Hepatocyte (in vitro differentiated cells): ENCODE data around the gene ALPK3. TPM values are rescaled to one million over a fixed set of nuclear protein-coding genes. Genes with fewer than 3 reads are reported as not detected.

Source experiments
- DNase-seq: peaks from one replicate; pipeline ENCODE4 v3.0.0-alpha.2; 2016; ENCODE audit warnings: low spot score
- H2AFZ ChIP-seq: fragments of 200-600 bp; sonication (generic); 2 replicates; pipeline ENCODE4 v1.6.0; 2016; ENCODE audit warnings: antibody characterized with exemption, mild to moderate bottlenecking
- H3K27ac ChIP-seq: fragments of 200-600 bp; sonication (generic); 2 replicates; pipeline ENCODE4 v1.5.1; 2016; ENCODE audit warnings: mild to moderate bottlenecking
- H3K27me3 ChIP-seq: fragments of 200-600 bp; sonication (generic); 2 replicates; pipeline ENCODE4 v1.6.1; 2016
- H3K36me3 ChIP-seq: fragments of 200-600 bp; sonication (generic); replicated peaks from 2 replicates; pipeline ENCODE4 v1.5.1; 2016; ENCODE audit warnings: low read depth; ENCODE audit not compliant: insufficient read depth
- H3K4me1 ChIP-seq: fragments of 200-600 bp; sonication (generic); 2 replicates; pipeline ENCODE4 v1.5.1; 2016; ENCODE audit warnings: mild to moderate bottlenecking, moderate library complexity; ENCODE audit not compliant: insufficient read depth
- H3K4me2 ChIP-seq: fragments of 200-600 bp; sonication (generic); 2 replicates; pipeline ENCODE4 v1.6.0; 2016
- H3K4me3 ChIP-seq: fragments of 200-600 bp; sonication (generic); 2 replicates; pipeline ENCODE4 v1.5.1; 2016; ENCODE audit warnings: mild to moderate bottlenecking
- H3K79me2 ChIP-seq: fragments of 200-600 bp; sonication (generic); 2 replicates; pipeline ENCODE4 v1.6.0; 2017; ENCODE audit warnings: mild to moderate bottlenecking
- H3K9me2 ChIP-seq: fragments of 200-600 bp; sonication (generic); replicated peaks from 2 replicates; pipeline ENCODE4 v1.6.0; 2017; ENCODE audit warnings: mild to moderate bottlenecking; ENCODE audit not compliant: insufficient read depth
- H3K9me3 ChIP-seq: fragments of 200-600 bp; sonication (generic); 2 replicates; pipeline ENCODE4 v1.5.1; 2016; ENCODE audit warnings: low read depth, mild to moderate bottlenecking
- H4K20me1 ChIP-seq: fragments of 200-600 bp; sonication (generic); 2 replicates; pipeline ENCODE4 v1.6.0; 2016; ENCODE audit warnings: mild to moderate bottlenecking; ENCODE audit not compliant: insufficient read depth, poor library complexity, severe bottlenecking
- CTCF ChIP-seq: fragments of 200-600 bp; sonication (generic); IDR thresholded peaks from 2 replicates; pipeline ENCODE4 v1.5.1; 2016; ENCODE audit warnings: antibody characterized with exemption, mild to moderate bottlenecking; ENCODE audit not compliant: poor library complexity
- EZH2 ChIP-seq: fragments of 200-600 bp; sonication (generic); IDR thresholded peaks from 2 replicates; pipeline ENCODE4 v1.6.1; 2016; ENCODE audit warnings: antibody characterized with exemption, mild to moderate bottlenecking, borderline replicate concordance
- EZH2phosphoT487 ChIP-seq: fragments of 200-600 bp; sonication (generic); IDR thresholded peaks from one replicate; pipeline ENCODE4 v1.6.1; 2018; ENCODE audit warnings: antibody characterized with exemption, mild to moderate bottlenecking, low read depth, moderate library complexity; ENCODE audit not compliant: unreplicated experiment, severe bottlenecking
- WGBS: methylation state at CpG from one replicate; pipeline ENCODE4 v1.1.6; 2016; ENCODE audit warnings: low lambda C conversion rate; ENCODE audit errors: missing lambda C conversion rate; 5-methylcytosine and 5-hydroxymethylcytosine counted together
- polyA plus RNA-seq: library from polyadenylated mRNA; unstranded; fragments of >200 nt; fragmentation: Nextera tagmentation; extraction: Ambion mirVana; gene quantifications from 2 replicates; pipeline ENCODE4 v1.2.1, GENCODE V29; 2016
- total RNA-seq: library from RNA; depleted of rRNA; stranded (reverse); fragments of >200 nt; gene quantifications from 2 replicates; pipeline ENCODE4 v1.2.3, GENCODE V29; 2014

ALPK3 gene
- total and polyA plus RNA-seq, 2 experiments from 2014 or later: 7.1 to 25.3 TPM

- H3K4me1 ChIP-seq: peaks cover 8% of the 10 kb centered on the region
- no peak overlapping the region for H3K4me3 ChIP-seq
- H3K27me3 ChIP-seq: no peaks in the 10 kb centered on the region
- no peaks in the 10 kb centered on the region for H3K79me2 ChIP-seq
- WGBS: 83% methylated on average over 17 of the region's 17 CpGs
- no peak overlapping the region for H3K4me2 ChIP-seq
- no peaks in the 10 kb centered on the region for H3K9me2 ChIP-seq
- no peaks in the 10 kb centered on the region for H3K36me3 ChIP-seq
- TF ChIP-seq EZH2phosphoT487: no peak
- TF ChIP-seq EZH2: no peak
- no peak for TF ChIP-seq CTCF
- H4K20me1 ChIP-seq: no peaks in the 10 kb centered on the region
- no peaks in the 10 kb centered on the region for H3K9me3 ChIP-seq
- H3K27ac ChIP-seq: no peak overlapping the region
- H2AFZ ChIP-seq: no peak overlapping the region
- DNase-seq: no peak
Observed at GRCh38 chr15:84888639-84889038, 71.5 kb downstream of the ALPK3 start.

- no peaks in the 10 kb centered on the region for H3K9me3 ChIP-seq
- H3K27ac ChIP-seq: no peak overlapping the region
- H2AFZ ChIP-seq: no peak overlapping the region
- no peaks in the 10 kb centered on the region for H3K79me2 ChIP-seq
- H3K4me2 ChIP-seq: no peak overlapping the region
- H3K9me2 ChIP-seq: no peaks in the 10 kb centered on the region
- no peaks in the 10 kb centered on the region for H3K27me3 ChIP-seq
- DNase-seq: no peak
- no peaks in the 10 kb centered on the region for H4K20me1 ChIP-seq
- no peak overlapping the region for H3K4me3 ChIP-seq
- no peaks in the 10 kb centered on the region for H3K36me3 ChIP-seq
- H3K4me1 ChIP-seq: peaks cover 3% of the 10 kb centered on the region
- no peak for TF ChIP-seq EZH2
- TF ChIP-seq CTCF: no peak
- no peak for TF ChIP-seq EZH2phosphoT487
- 79% methylated on average over 7 of the region's 8 CpGs for WGBS
Observed at GRCh38 chr15:84889313-84889990, 72.3 kb downstream of the ALPK3 start.

- Histone ChIP-seq H3K4me1 (no peaks in the 10 kb centered on the region), H3K9me2 (no peaks in the 10 kb centered on the region), H3K36me3 (no peaks in the 10 kb centered on the region), H2AFZ (no peak overlapping the region), H3K9me3 (no peaks in the 10 kb centered on the region), H3K4me2 (no peak overlapping the region), H3K27me3 (no peaks in the 10 kb centered on the region), H3K27ac (no peak overlapping the region), H3K4me3 (no peak overlapping the region), H4K20me1 (no peaks in the 10 kb centered on the region), H3K79me2 (no peaks in the 10 kb centered on the region)
- 90% methylated on average over 6 of the region's 6 CpGs for WGBS
- no peak for DNase-seq
- no peak for TF ChIP-seq EZH2phosphoT487
- no peak for TF ChIP-seq EZH2
- no peak for TF ChIP-seq CTCF
Observed at GRCh38 chr15:84889991-84890669, 73.0 kb downstream of the ALPK3 start.
